Measurements from ENCODE around the gene ARID1B.

- no peak for TF ChIP-seq CTCF (conservative IDR thresholded peaks at IDR 0.05; ENCODE audit: low read depth, low read length)
- TF ChIP-seq EZH2 (IDR thresholded peaks at IDR 0.05; ENCODE audit: low read length, unreplicated experiment) = no peak
- TF ChIP-seq EZH2phosphoT487 (IDR thresholded peaks at IDR 0.05; ENCODE audit: borderline replicate concordance, low read length) = no peak
Measured at GRCh38 chr6:157196391-157196790, 419.2 kb downstream of the ARID1B start.
